Measurements from ENCODE around the gene DISC1.

Gene DISC1

GRCh38 chr1:231861541-231862481 lies 235.2 kb downstream of the DISC1 start:
- DNase-seq: no peak

- no peak for DNase-seq
Measured at GRCh38 chr1:231862611-231863010, 236.0 kb downstream of the DISC1 start.

GRCh38 chr1:231865331-231865730 lies 238.7 kb downstream of the DISC1 start:
- DNase-seq: no peak

- DNase-seq: peak; percentile 52
Measured at GRCh38 chr1:231866392-231867331, 240.1 kb downstream of the DISC1 start.

GRCh38 chr1:231867607-231868006 lies 241.0 kb downstream of the DISC1 start:
- DNase-seq: no peak

- no peak for DNase-seq
Measured at GRCh38 chr1:231869364-231869763, 242.8 kb downstream of the DISC1 start.

GRCh38 chr1:231871471-231871870 lies 244.9 kb downstream of the DISC1 start:
- DNase-seq: no peak

GRCh38 chr1:231871878-231872277 lies 245.3 kb downstream of the DISC1 start:
- no peak for DNase-seq

- DNase-seq: no peak
Measured at GRCh38 chr1:231872461-231872910, 245.9 kb downstream of the DISC1 start.

GRCh38 chr1:231878737-231879136 lies 252.1 kb downstream of the DISC1 start:
- DNase-seq: no peak

GRCh38 chr1:231879296-231879695 lies 252.7 kb downstream of the DISC1 start:
- DNase-seq: no peak

GRCh38 chr1:231882333-231882732 lies 255.7 kb downstream of the DISC1 start:
- DNase-seq: no peak

- DNase-seq: no peak
Measured at GRCh38 chr1:231882790-231883189, 256.2 kb downstream of the DISC1 start.

GRCh38 chr1:231883382-231883781 lies 256.8 kb downstream of the DISC1 start:
- DNase-seq: no peak

GRCh38 chr1:231885209-231885854 lies 258.7 kb downstream of the DISC1 start:
- no peak for DNase-seq

GRCh38 chr1:231887166-231887565 lies 260.6 kb downstream of the DISC1 start:
- no peak for DNase-seq

GRCh38 chr1:231887866-231888265 lies 261.3 kb downstream of the DISC1 start:
- DNase-seq: no peak

- DNase-seq: no peak
Measured at GRCh38 chr1:231890791-231891190, 264.2 kb downstream of the DISC1 start.

- no peak for DNase-seq
Measured at GRCh38 chr1:231893400-231894102, 267.0 kb downstream of the DISC1 start.

GRCh38 chr1:231896806-231897205 lies 270.2 kb downstream of the DISC1 start:
- no peak for DNase-seq

- no peak for DNase-seq
Measured at GRCh38 chr1:231899046-231899445, 272.5 kb downstream of the DISC1 start.

- DNase-seq: no peak
Measured at GRCh38 chr1:231899713-231900435, 273.3 kb downstream of the DISC1 start.
